ENCODE data around the gene ANP32A. TPM values are rescaled to one million over a fixed set of nuclear protein-coding genes. Genes with fewer than 3 reads are reported as not detected.

The ANP32A gene
- 24.6 and 35.2 TPM in 2 replicates for total RNA-seq

DNA sequence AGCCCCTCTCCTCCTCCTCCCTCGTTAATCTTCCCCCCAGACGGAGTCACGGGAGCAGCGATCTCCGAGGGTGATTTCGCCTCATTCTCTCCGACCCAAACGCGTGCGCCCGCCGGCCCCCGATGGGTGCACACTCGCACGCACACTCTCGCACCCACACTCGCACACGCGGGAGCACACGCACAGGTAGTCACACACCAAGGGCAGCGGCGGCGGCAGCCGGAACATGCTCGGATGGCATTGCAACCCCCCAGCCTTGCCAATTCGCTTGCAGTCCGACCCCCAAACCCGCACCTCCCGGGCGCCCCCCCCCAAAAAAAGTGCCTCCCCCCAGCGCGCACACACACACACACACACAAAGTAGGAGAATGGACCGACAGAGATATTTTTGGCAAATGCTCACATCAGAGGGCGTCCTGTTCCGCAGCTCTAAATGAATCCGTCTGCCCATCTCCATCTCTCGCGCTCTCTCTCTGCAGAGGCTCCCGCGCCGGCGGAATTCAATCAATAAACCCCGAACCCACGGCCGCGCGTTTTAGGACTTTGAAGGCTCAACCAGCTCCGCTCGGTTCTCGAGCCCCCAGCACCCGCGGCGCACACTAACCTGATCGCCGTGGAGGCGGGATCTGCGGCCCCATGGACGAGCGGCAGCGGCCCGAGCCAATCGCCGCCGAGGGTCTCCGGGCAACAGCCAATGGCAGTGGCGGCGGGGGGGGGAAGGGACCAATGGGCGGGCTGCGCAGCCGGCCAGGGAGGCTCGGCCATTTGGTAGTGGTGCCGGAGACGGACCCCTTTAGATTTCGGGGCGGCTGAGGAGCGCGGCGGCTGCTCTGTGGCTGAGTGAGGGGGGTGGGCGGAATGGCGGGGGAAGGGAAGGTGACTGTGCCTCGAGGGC, at the start of gene ANP32A:
ANP32A (minus strand) TSS at position 601 of the 895 bp plus-strand sequence; CDS start at position 457, 144 bp downstream.

Other genes starting within 250 kb of the ANP32A start
- 4.3 and 5.3 TPM in 2 replicates for gene CORO2B, start 241.9 kb downstream of the ANP32A start, total RNA-seq
- gene SPESP1, start 109.6 kb upstream of the ANP32A start, total RNA-seq: 0.43 and 3.2 TPM in 2 replicates
- gene NOX5, start 193.8 kb upstream of the ANP32A start, total RNA-seq: under 0.01 and 0.09 TPM in 2 replicates